WTC11 (cell line): ENCODE measurements around the gene PKD2L1.

Source experiments
- NR3C1 ChIP-seq: sonication (generic); formaldehyde crosslinking; conservative IDR thresholded peaks from 2 replicates; pipeline ENCODE4 v1.8.1; 2023; ENCODE audit warnings: low read depth, mild to moderate bottlenecking, missing genetic modification reagents
- TCF7 ChIP-seq: sonication (generic); formaldehyde crosslinking; IDR thresholded peaks from 2 replicates; pipeline ENCODE4 v1.8.0; 2022; ENCODE audit warnings: mild to moderate bottlenecking, low read depth, missing genetic modification reagents, moderate library complexity
- TF ChIP-seq, protein P1 (sequence below): fragments of 200-600 bp; IDR thresholded peaks from 2 replicates; pipeline ENCODE4 v1.8.0; 2022; ENCODE audit warnings: antibody characterized with exemption
- TF ChIP-seq, protein P2 (sequence below): sonication (generic); formaldehyde crosslinking; IDR thresholded peaks from 2 replicates; pipeline ENCODE4 v1.8.1; 2023; ENCODE audit warnings: mild to moderate bottlenecking, missing genetic modification reagents, moderate library complexity
- TF ChIP-seq, protein P3 (sequence below): sonication (generic); formaldehyde crosslinking; IDR thresholded peaks from 2 replicates; pipeline ENCODE4 v1.8.1; 2022; ENCODE audit warnings: low read depth, mild to moderate bottlenecking, moderate library complexity, missing genetic modification reagents, borderline replicate concordance

DNA sequence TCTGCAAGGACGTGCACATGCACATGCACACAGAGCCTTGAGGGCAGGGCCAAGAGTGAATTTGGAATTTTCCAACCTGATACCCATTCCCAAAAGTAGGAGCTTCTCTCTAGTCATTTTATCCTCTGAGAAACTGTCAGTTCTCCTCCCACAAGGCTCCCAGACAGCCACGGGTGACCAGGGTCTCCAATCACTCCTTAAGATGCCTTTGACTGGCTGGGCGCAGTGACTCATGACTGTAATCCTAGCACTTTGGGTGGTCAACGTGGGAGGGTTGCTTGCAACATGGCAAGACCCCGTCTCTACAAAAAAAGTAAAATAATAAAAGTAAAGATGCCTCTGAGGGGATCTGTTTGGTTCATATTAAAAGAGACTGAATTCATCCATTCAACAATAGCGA is 30.2 kb upstream of the PKD2L1 start:
- TF ChIP-seq, protein P1, sequence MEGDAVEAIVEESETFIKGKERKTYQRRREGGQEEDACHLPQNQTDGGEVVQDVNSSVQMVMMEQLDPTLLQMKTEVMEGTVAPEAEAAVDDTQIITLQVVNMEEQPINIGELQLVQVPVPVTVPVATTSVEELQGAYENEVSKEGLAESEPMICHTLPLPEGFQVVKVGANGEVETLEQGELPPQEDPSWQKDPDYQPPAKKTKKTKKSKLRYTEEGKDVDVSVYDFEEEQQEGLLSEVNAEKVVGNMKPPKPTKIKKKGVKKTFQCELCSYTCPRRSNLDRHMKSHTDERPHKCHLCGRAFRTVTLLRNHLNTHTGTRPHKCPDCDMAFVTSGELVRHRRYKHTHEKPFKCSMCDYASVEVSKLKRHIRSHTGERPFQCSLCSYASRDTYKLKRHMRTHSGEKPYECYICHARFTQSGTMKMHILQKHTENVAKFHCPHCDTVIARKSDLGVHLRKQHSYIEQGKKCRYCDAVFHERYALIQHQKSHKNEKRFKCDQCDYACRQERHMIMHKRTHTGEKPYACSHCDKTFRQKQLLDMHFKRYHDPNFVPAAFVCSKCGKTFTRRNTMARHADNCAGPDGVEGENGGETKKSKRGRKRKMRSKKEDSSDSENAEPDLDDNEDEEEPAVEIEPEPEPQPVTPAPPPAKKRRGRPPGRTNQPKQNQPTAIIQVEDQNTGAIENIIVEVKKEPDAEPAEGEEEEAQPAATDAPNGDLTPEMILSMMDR: no peak
- TF ChIP-seq, protein P2, sequence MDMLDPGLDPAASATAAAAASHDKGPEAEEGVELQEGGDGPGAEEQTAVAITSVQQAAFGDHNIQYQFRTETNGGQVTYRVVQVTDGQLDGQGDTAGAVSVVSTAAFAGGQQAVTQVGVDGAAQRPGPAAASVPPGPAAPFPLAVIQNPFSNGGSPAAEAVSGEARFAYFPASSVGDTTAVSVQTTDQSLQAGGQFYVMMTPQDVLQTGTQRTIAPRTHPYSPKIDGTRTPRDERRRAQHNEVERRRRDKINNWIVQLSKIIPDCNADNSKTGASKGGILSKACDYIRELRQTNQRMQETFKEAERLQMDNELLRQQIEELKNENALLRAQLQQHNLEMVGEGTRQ (CRISPR knock-in tag): no peak
- no peak for TF ChIP-seq NR3C1 (CRISPR knock-in tag)
- TF ChIP-seq, protein P3, sequence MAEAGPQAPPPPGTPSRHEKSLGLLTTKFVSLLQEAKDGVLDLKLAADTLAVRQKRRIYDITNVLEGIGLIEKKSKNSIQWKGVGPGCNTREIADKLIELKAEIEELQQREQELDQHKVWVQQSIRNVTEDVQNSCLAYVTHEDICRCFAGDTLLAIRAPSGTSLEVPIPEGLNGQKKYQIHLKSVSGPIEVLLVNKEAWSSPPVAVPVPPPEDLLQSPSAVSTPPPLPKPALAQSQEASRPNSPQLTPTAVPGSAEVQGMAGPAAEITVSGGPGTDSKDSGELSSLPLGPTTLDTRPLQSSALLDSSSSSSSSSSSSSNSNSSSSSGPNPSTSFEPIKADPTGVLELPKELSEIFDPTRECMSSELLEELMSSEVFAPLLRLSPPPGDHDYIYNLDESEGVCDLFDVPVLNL: no peak
- no peak for TF ChIP-seq TCF7 (CRISPR knock-in tag)
